PFSK-1 (cell line): ENCODE data around the gene FUT1.

Source experiments
- FOXP2 ChIP-seq: optimal IDR thresholded peaks from 2 replicates; pipeline ENCODE3; 2011; ENCODE audit warnings: borderline replicate concordance, control low read depth, inconsistent platforms; ENCODE audit not compliant: insufficient read depth; ENCODE audit errors: extremely low read length, extremely low read depth
- POLR2AphosphoS5 ChIP-seq: IDR thresholded peaks from 2 replicates; pipeline ENCODE4 v1.6.1; 2012; ENCODE audit warnings: low read depth, mild to moderate bottlenecking, control low read depth, low read length, moderate library complexity
- TAF1 ChIP-seq: IDR thresholded peaks from 2 replicates; pipeline ENCODE4 v1.6.1; 2012; ENCODE audit warnings: low read length, control low read depth, borderline replicate concordance; ENCODE audit not compliant: insufficient read depth
- TF ChIP-seq, protein P1 (sequence below), 2 experiments: IDR thresholded peaks; 2 replicates each; pipeline versions ENCODE4 v1.6.1 to v1.8.0; 2011 to 2012; ENCODE audit warnings: low read depth in 2 of 2, low read length in 2 of 2, control low read depth in 1 of 2, inconsistent platforms in 1 of 2, mild to moderate bottlenecking in 1 of 2, moderate library complexity in 1 of 2; ENCODE audit not compliant: insufficient read depth in 1 of 2

- no peak for TF ChIP-seq POLR2AphosphoS5
- no peak for TF ChIP-seq FOXP2
- no peak for TF ChIP-seq TAF1
- TF ChIP-seq, protein P1, sequence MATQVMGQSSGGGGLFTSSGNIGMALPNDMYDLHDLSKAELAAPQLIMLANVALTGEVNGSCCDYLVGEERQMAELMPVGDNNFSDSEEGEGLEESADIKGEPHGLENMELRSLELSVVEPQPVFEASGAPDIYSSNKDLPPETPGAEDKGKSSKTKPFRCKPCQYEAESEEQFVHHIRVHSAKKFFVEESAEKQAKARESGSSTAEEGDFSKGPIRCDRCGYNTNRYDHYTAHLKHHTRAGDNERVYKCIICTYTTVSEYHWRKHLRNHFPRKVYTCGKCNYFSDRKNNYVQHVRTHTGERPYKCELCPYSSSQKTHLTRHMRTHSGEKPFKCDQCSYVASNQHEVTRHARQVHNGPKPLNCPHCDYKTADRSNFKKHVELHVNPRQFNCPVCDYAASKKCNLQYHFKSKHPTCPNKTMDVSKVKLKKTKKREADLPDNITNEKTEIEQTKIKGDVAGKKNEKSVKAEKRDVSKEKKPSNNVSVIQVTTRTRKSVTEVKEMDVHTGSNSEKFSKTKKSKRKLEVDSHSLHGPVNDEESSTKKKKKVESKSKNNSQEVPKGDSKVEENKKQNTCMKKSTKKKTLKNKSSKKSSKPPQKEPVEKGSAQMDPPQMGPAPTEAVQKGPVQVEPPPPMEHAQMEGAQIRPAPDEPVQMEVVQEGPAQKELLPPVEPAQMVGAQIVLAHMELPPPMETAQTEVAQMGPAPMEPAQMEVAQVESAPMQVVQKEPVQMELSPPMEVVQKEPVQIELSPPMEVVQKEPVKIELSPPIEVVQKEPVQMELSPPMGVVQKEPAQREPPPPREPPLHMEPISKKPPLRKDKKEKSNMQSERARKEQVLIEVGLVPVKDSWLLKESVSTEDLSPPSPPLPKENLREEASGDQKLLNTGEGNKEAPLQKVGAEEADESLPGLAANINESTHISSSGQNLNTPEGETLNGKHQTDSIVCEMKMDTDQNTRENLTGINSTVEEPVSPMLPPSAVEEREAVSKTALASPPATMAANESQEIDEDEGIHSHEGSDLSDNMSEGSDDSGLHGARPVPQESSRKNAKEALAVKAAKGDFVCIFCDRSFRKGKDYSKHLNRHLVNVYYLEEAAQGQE (IDR thresholded peaks at IDR 0.05; ENCODE audit: insufficient read depth in 1 of 2, low read depth in 2 of 2, low read length in 2 of 2), result no peak
Measured at GRCh38 chr19:48784527-48784926, 32.1 kb upstream of the FUT1 start.
